Liver (tissue), 9 donors: ENCODE results near the gene GTPBP3. TPM values are rescaled to one million over a fixed set of nuclear protein-coding genes. Genes with fewer than 3 reads are reported as not detected.

Source experiments
- DNase-seq: peaks from one replicate; pipeline ENCODE4 v3.0.0-alpha.2; 2017; ENCODE audit warnings: low spot score
- H3K27ac ChIP-seq, 2 donors: one replicate each; pipeline ENCODE4 v1.7.0; 2013; ENCODE audit warnings: inconsistent platforms in 2 of 2, low read length in 2 of 2, control low read depth in 1 of 2, low read depth in 1 of 2, mild to moderate bottlenecking in 1 of 2
- H3K27me3 ChIP-seq, 4 donors: one replicate each; pipeline versions ENCODE4 v1.6.1 to v1.7.0; 2013; ENCODE audit warnings: low read length in 3 of 4, inconsistent platforms in 1 of 4, mild to moderate bottlenecking in 1 of 4, moderate library complexity in 1 of 4; ENCODE audit not compliant: control insufficient read depth in 4 of 4, insufficient read depth in 4 of 4
- H3K36me3 ChIP-seq, 4 donors: one replicate each; pipeline versions ENCODE4 v1.6.1 to v1.7.0; 2013; ENCODE audit warnings: low read length in 3 of 4, mild to moderate bottlenecking in 3 of 4, low read depth in 1 of 4, moderate library complexity in 1 of 4; ENCODE audit not compliant: control insufficient read depth in 4 of 4, insufficient read depth in 3 of 4
- H3K4me1 ChIP-seq, 4 donors: one replicate each; pipeline versions ENCODE4 v1.6.1 to v1.7.0; 2013; ENCODE audit warnings: low read length in 3 of 4, mild to moderate bottlenecking in 3 of 4, moderate library complexity in 1 of 4; ENCODE audit not compliant: control insufficient read depth in 4 of 4, insufficient read depth in 4 of 4
- H3K4me3 ChIP-seq, 3 donors: one replicate each; pipeline versions ENCODE4 v1.6.1 to v1.7.0; 2013; ENCODE audit warnings: low read length in 3 of 3, control low read depth in 1 of 3, low read depth in 1 of 3, mild to moderate bottlenecking in 1 of 3
- H3K9ac ChIP-seq, 2 donors: one replicate each; pipeline ENCODE4 v1.7.0; 2013; ENCODE audit warnings: low read length in 2 of 2, mild to moderate bottlenecking in 2 of 2, moderate library complexity in 2 of 2, control low read depth in 1 of 2, low read depth in 1 of 2
- H3K9me3 ChIP-seq, 4 donors: one replicate each; pipeline versions ENCODE4 v1.6.1 to v1.7.0; 2013; ENCODE audit warnings: low read length in 3 of 4; ENCODE audit not compliant: control insufficient read depth in 4 of 4
- EGR1 ChIP-seq, 2 donors: IDR thresholded peaks; 2 replicates each; pipeline ENCODE4 v1.6.1; 2016 to 2018; ENCODE audit warnings: antibody characterized with exemption in 2 of 2, low read depth in 2 of 2
- FOXA1 ChIP-seq: IDR thresholded peaks from 2 replicates; pipeline ENCODE4 v1.6.1; 2016; ENCODE audit warnings: antibody characterized with exemption
- FOXA2 ChIP-seq: IDR thresholded peaks from 2 replicates; pipeline ENCODE4 v1.6.1; 2016; ENCODE audit warnings: antibody characterized with exemption
- GABPA ChIP-seq, 2 donors: IDR thresholded peaks in 1 of 2; conservative IDR thresholded peaks in 1 of 2; 2 replicates each; pipeline ENCODE4 v1.6.1; 2016; ENCODE audit warnings: antibody characterized with exemption in 2 of 2, mild to moderate bottlenecking in 1 of 2, moderate library complexity in 1 of 2
- HNF4A ChIP-seq, 2 donors: conservative IDR thresholded peaks; 2 replicates each; pipeline ENCODE4 v1.6.1; 2016; ENCODE audit warnings: antibody characterized with exemption in 2 of 2, mild to moderate bottlenecking in 2 of 2
- HNF4G ChIP-seq: IDR thresholded peaks from 2 replicates; pipeline ENCODE4 v1.6.1; 2016; ENCODE audit warnings: antibody characterized with exemption
- JUND ChIP-seq, 2 donors: IDR thresholded peaks; 2 replicates each; pipeline ENCODE4 v1.6.1; 2016; ENCODE audit warnings: antibody characterized with exemption in 2 of 2
- RAD21 ChIP-seq, 2 donors: IDR thresholded peaks; 2 replicates each; pipeline ENCODE4 v1.6.1; 2016; ENCODE audit warnings: antibody characterized with exemption in 2 of 2, mild to moderate bottlenecking in 2 of 2
- RXRA ChIP-seq, 2 donors: IDR thresholded peaks; 2 replicates each; pipeline ENCODE4 v1.6.1; 2017 to 2018; ENCODE audit warnings: antibody characterized with exemption in 2 of 2, mild to moderate bottlenecking in 1 of 2
- SP1 ChIP-seq: IDR thresholded peaks from 2 replicates; pipeline ENCODE4 v1.6.1; 2018; ENCODE audit warnings: antibody characterized with exemption, mild to moderate bottlenecking
- TAF1 ChIP-seq: conservative IDR thresholded peaks from 2 replicates; pipeline ENCODE4 v1.6.1; 2016; ENCODE audit warnings: antibody characterized with exemption, mild to moderate bottlenecking
- YY1 ChIP-seq: IDR thresholded peaks from 2 replicates; pipeline ENCODE4 v1.6.1; 2016; ENCODE audit warnings: antibody characterized with exemption, mild to moderate bottlenecking
- WGBS: extraction: QIAGEN DNeasy Blood & Tissue Kit; methylation state at CpG from one replicate; pipeline ENCODE4 v1.1.7; 2013; 5-methylcytosine and 5-hydroxymethylcytosine counted together
- polyA plus RNA-seq, 2 donors: library from polyadenylated mRNA; stranded (reverse) in 1 of 2; unstranded in 1 of 2; fragments of 200-250 nt in 1 of 2; fragments of >200 nt in 1 of 2; fragmentation: Nextera tagmentation in 1 of 2; extraction: Ambion mirVana in 1 of 2; gene quantifications; one replicate each; pipeline versions ENCODE4 v1.2.1 to v1.2.3, GENCODE V29; 2013 to 2015
- total RNA-seq, 2 donors: library from RNA; depleted of rRNA; stranded (reverse); fragments of >200 nt; gene quantifications; one replicate each; pipeline ENCODE4 v1.2.3, GENCODE V29; 2014
- TF ChIP-seq, protein P1 (sequence below): fragments of 150-350 bp; IDR thresholded peaks from 2 replicates; pipeline ENCODE4 v1.5.1; 2017; ENCODE audit warnings: improper control_type of control experiment, low read depth, low read length; ENCODE audit not compliant: missing input control
- TF ChIP-seq, protein P2 (sequence below): IDR thresholded peaks from 2 replicates; pipeline ENCODE4 v1.6.1; 2016; ENCODE audit warnings: antibody characterized with exemption
- TF ChIP-seq, protein P3 (sequence below): IDR thresholded peaks from 2 replicates; pipeline ENCODE4 v1.6.1; 2016; ENCODE audit warnings: antibody characterized with exemption
- donor health status: healthy.
- donor health status: healthy.
- donor health status: healthy.
- donor health status: healthy.
- donor health status: healthy.

The GTPBP3 gene
- total and polyA plus RNA-seq, 4 donors, result 4.9 to 15.5 (median 9.6) TPM

DNA sequence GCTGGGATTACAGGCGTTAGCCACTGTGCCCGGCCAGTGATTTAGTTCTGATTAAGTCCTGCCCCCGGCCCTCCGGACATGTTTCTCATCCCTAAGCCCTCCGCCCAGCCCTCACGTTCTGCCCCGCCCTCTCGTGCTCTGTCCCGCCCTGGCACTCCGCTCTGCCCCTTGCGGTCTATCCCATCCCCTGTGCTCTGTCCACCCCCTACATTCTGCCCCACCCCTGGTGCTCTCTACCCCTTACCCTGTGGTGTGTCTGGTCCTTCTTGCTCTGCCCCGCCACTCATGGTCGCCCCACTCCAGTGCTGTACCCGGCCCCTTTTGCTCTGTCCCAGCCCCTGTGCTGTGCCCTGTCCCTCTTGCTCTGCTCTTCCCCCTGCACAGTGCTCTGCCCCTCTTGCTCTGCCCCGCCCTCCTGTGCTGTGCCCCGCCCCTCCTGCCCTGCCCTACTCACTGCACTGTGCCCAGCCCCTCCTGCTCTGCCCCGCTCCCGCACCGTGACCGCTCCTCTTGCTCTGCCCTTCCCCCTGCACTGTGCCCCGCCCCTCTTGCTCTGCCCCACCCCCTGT lies 3.0 kb downstream of the GTPBP3 start:
- DNase-seq, result peak; percentile 68
- peak overlapping the region; percentile 49 to 75 for H3K27ac ChIP-seq

DNA sequence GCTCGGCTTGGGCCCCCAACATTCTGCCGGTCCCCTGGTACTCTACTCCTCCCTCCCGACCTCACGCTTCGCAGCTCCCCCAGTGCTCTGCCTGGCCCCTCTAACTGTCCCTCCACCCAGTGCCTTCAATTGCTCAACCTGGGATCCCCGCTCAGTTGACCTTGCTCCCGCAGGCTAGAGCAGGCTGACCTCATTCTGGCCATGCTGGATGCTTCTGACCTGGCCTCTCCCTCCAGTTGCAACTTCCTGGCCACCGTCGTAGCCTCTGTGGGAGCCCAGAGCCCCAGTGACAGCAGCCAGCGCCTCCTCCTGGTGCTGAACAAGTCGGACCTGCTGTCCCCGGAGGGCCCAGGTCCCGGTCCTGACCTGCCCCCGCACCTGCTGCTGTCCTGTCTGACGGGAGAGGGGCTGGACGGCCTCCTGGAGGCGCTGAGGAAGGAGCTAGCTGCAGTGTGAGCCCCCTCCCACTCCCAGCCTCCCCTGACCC lies 3.6 kb downstream of the GTPBP3 start:
- H3K36me3 ChIP-seq, result peaks cover 0 to 3% (median 0%) of the 10 kb centered on the region in 4 donors
- H3K4me1 ChIP-seq, result peaks cover 8 to 25% (median 17%) of the 10 kb centered on the region in 4 donors
- no peaks in the 10 kb centered on the region for H3K9me3 ChIP-seq
- DNase-seq, result no peak
- no peak overlapping the region for H3K9ac ChIP-seq
- TF ChIP-seq SP1 (peak; percentile 76), GABPA (IDR thresholded peaks at IDR 0.05 in 1 of 2, conservative IDR thresholded peaks at IDR 0.05 in 1 of 2) (peak in 1 of 2 donors; percentile 12), HNF4A (conservative IDR thresholded peaks at IDR 0.05) (peak; percentile 52 to 53), RXRA (IDR thresholded peaks at IDR 0.05) (peak; percentile 51 to 79), FOXA2 (no peak), JUND (IDR thresholded peaks at IDR 0.05) (peak in 1 of 2 donors; percentile 42), HNF4G (no peak), TAF1 (no peak), RAD21 (IDR thresholded peaks at IDR 0.05) (no peak), FOXA1 (no peak), EGR1 (IDR thresholded peaks at IDR 0.05; ENCODE audit: low read depth in 2 of 2) (no peak)
- TF ChIP-seq, protein P1, sequence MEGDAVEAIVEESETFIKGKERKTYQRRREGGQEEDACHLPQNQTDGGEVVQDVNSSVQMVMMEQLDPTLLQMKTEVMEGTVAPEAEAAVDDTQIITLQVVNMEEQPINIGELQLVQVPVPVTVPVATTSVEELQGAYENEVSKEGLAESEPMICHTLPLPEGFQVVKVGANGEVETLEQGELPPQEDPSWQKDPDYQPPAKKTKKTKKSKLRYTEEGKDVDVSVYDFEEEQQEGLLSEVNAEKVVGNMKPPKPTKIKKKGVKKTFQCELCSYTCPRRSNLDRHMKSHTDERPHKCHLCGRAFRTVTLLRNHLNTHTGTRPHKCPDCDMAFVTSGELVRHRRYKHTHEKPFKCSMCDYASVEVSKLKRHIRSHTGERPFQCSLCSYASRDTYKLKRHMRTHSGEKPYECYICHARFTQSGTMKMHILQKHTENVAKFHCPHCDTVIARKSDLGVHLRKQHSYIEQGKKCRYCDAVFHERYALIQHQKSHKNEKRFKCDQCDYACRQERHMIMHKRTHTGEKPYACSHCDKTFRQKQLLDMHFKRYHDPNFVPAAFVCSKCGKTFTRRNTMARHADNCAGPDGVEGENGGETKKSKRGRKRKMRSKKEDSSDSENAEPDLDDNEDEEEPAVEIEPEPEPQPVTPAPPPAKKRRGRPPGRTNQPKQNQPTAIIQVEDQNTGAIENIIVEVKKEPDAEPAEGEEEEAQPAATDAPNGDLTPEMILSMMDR, result no peak
- TF ChIP-seq, protein P2, sequence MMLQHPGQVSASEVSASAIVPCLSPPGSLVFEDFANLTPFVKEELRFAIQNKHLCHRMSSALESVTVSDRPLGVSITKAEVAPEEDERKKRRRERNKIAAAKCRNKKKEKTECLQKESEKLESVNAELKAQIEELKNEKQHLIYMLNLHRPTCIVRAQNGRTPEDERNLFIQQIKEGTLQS, result no peak
- TF ChIP-seq, protein P3, sequence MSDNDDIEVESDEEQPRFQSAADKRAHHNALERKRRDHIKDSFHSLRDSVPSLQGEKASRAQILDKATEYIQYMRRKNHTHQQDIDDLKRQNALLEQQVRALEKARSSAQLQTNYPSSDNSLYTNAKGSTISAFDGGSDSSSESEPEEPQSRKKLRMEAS, result no peak
- H3K4me3 ChIP-seq, result no peak overlapping the region
- WGBS, result 65% methylated on average over 17 of the region's 17 CpGs
- H3K27me3 ChIP-seq, result no peaks in the 10 kb centered on the region
- H3K27ac ChIP-seq, result peak overlapping the region; percentile 49 to 75

More for the DNA sequence above, 3.0 kb downstream of the GTPBP3 start:
- Histone ChIP-seq H3K9me3 (no peaks in the 10 kb centered on the region), H3K27me3 (no peaks in the 10 kb centered on the region), H3K9ac (no peak overlapping the region), H3K36me3 (peaks cover 0 to 3% (median 0%) of the 10 kb centered on the region in 4 donors), H3K4me1 (peaks cover 8 to 26% (median 17%) of the 10 kb centered on the region in 4 donors), H3K4me3 (no peak overlapping the region)
- no peak for TF ChIP-seq FOXA2
- WGBS, result 71% methylated on average over 21 of the region's 21 CpGs

DNA sequence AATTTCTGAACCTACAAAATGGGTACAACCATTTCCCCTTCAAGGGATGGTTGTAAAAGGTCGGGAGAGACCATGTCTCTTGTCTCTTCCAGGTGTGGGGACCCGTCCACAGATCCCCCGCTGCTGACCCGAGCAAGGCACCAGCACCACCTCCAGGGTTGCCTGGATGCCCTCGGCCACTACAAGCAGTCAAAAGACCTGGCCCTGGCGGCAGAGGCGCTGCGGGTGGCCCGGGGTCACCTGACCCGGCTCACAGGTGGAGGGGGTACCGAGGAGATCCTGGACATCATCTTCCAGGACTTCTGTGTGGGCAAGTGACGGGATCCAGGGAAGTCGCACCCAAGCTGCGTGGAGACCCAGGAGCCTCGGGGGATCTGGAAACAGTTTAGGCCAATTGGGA lies 4.0 kb downstream of the GTPBP3 start:
- H3K27me3 ChIP-seq, result no peaks in the 10 kb centered on the region
- H3K9me3 ChIP-seq, result no peaks in the 10 kb centered on the region
- WGBS, result 95% methylated on average over 15 of the region's 15 CpGs
- H3K27ac ChIP-seq, result peak overlapping the region; percentile 49 to 75
- H3K4me1 ChIP-seq, result peaks cover 8 to 25% (median 17%) of the 10 kb centered on the region in 4 donors
- TF ChIP-seq EGR1 (IDR thresholded peaks at IDR 0.05; ENCODE audit: low read depth in 2 of 2) (no peak), SP1 (no peak), RAD21 (IDR thresholded peaks at IDR 0.05) (no peak), YY1 (no peak), FOXA2 (no peak), JUND (IDR thresholded peaks at IDR 0.05) (no peak), HNF4A (conservative IDR thresholded peaks at IDR 0.05) (no peak), TAF1 (no peak), FOXA1 (no peak), GABPA (IDR thresholded peaks at IDR 0.05 in 1 of 2, conservative IDR thresholded peaks at IDR 0.05 in 1 of 2) (no peak)
- TF ChIP-seq, protein P2, result no peak
- TF ChIP-seq, protein P1, result no peak
- TF ChIP-seq, protein P3, result no peak
- H3K9ac ChIP-seq, result no peak overlapping the region
- H3K4me3 ChIP-seq, result no peak overlapping the region
- no peak for DNase-seq
- H3K36me3 ChIP-seq, result peaks cover 0 to 3% (median 0%) of the 10 kb centered on the region in 4 donors
